Spleen (tissue), 11 donors: ENCODE data around the gene FRMD4A. TPM values are rescaled to one million over a fixed set of nuclear protein-coding genes. Genes with fewer than 3 reads are reported as not detected.

Source experiments
- DNase-seq: peaks from one replicate; pipeline ENCODE4 v3.0.0-alpha.2; 2020
- H3K27ac ChIP-seq, 8 donors: fragments of 200-600 bp; sonication (generic) in 7 of 8; 1 replicate in 4 of 8; 2 replicates in 4 of 8; pipeline versions ENCODE4 v1.5.0 to v1.8.0; 2016 to 2021; ENCODE audit warnings: inconsistent platforms in 4 of 8, mild to moderate bottlenecking in 4 of 8, moderate library complexity in 1 of 8
- H3K27me3 ChIP-seq, 7 donors: fragments of 200-600 bp; sonication (generic) in 6 of 7; replicated peaks in 1 of 7; 1 replicate in 4 of 7; 2 replicates in 3 of 7; pipeline versions ENCODE4 v1.5.0 to v1.8.0; 2016 to 2021; ENCODE audit warnings: inconsistent platforms in 3 of 7, mild to moderate bottlenecking in 1 of 7
- H3K36me3 ChIP-seq, 6 donors: fragments of 200-600 bp; sonication (generic) in 5 of 6; 1 replicate in 4 of 6; 2 replicates in 2 of 6; pipeline versions ENCODE4 v1.5.0 to v1.8.0; 2016 to 2021; ENCODE audit warnings: inconsistent platforms in 2 of 6
- H3K4me1 ChIP-seq, 6 donors: fragments of 200-600 bp; sonication (generic) in 5 of 6; 1 replicate in 3 of 6; 2 replicates in 3 of 6; pipeline versions ENCODE4 v1.5.0 to v1.8.0; 2016 to 2021; ENCODE audit warnings: inconsistent platforms in 3 of 6
- H3K4me3 ChIP-seq, 8 donors: fragments of 200-600 bp; sonication (generic) in 7 of 8; 1 replicate in 4 of 8; 2 replicates in 4 of 8; pipeline versions ENCODE4 v1.5.0 to v1.8.0; 2016 to 2021; ENCODE audit warnings: inconsistent platforms in 4 of 8, mild to moderate bottlenecking in 4 of 8, moderate library complexity in 2 of 8
- H3K9me3 ChIP-seq, 8 donors: fragments of 200-600 bp; sonication (generic) in 7 of 8; 1 replicate in 4 of 8; 2 replicates in 4 of 8; pipeline versions ENCODE4 v1.5.0 to v1.8.0; 2016 to 2021; ENCODE audit warnings: inconsistent platforms in 4 of 8
- POLR2A ChIP-seq, 3 donors: fragments of 450-650 bp; IDR thresholded peaks; one replicate each; pipeline ENCODE4 v1.5.1; 2017; ENCODE audit warnings: antibody characterized with exemption in 3 of 3, mild to moderate bottlenecking in 1 of 3
- POLR2AphosphoS5 ChIP-seq, 3 donors: sonication (generic); formaldehyde crosslinking; IDR thresholded peaks; one replicate each; pipeline ENCODE4 v1.5.1; 2017; ENCODE audit warnings: antibody characterized with exemption in 3 of 3
- WGBS, 5 donors: extraction: QIAGEN DNeasy Blood & Tissue Kit in 3 of 5; methylation state at CpG; one replicate each; pipeline versions ENCODE4 v1.1.5 to v1.1.7; 2013 to 2018; 5-methylcytosine and 5-hydroxymethylcytosine counted together
- intact Hi-C: fragments of 100-400 bp; cut with DNase I; formaldehyde crosslinking; loops from one replicate; pipeline ENCODE4 v1.15.0; 2023; ENCODE audit warnings: low total_unique reads
- polyA plus RNA-seq, 3 donors: library from polyadenylated mRNA; stranded (reverse); fragments of 200-250 nt; gene quantifications; one replicate each; pipeline ENCODE4 v1.2.1, GENCODE V29; 2013
- total RNA-seq, 7 donors: library from RNA; depleted of rRNA in 3 of 7; stranded (reverse); fragments of >200 nt in 3 of 7; fragmentation: NEBNext Ultra II Directional in 4 of 7; extraction: Animal tissue kit (Norgen Biotek cat#: 25700) in 4 of 7; gene quantifications; one replicate each; pipeline versions ENCODE4 v1.1.0 to v1.2.1, GENCODE V29; 2016 to 2021
- TF ChIP-seq, protein P1 (sequence below), 11 experiments: fragments of 200-600 bp in 7 of 11; fragments of 450-650 bp in 4 of 11; sonication (generic) in 4 of 11; IDR thresholded peaks in 8 of 11; conservative IDR thresholded peaks in 3 of 11; 1 replicate in 7 of 11; 2 replicates in 4 of 11; pipeline versions ENCODE4 v1.4.0 to v1.8.0; 2016 to 2021; ENCODE audit warnings: antibody characterized with exemption in 11 of 11, inconsistent platforms in 4 of 11, mild to moderate bottlenecking in 1 of 11
- donor health status: healthy with polysubstance abuse.
- donor health status: DM: no; HTN: no; CAD: no; lungs with moderate emphysema.
- donor health status: DM: no; HTN: no; CAD: no.
- donor health status: Bipolar disorder and iron deficiency.
- donor health status: healthy.
- donor health status: DM: no; HTN: no; CAD: no.
- donor health status: DM: yes; HTN: yes; CAD: no.

FRMD4A gene
- total and polyA plus RNA-seq, 10 donors: 9.2 to 141 (median 80.5) TPM

DNA sequence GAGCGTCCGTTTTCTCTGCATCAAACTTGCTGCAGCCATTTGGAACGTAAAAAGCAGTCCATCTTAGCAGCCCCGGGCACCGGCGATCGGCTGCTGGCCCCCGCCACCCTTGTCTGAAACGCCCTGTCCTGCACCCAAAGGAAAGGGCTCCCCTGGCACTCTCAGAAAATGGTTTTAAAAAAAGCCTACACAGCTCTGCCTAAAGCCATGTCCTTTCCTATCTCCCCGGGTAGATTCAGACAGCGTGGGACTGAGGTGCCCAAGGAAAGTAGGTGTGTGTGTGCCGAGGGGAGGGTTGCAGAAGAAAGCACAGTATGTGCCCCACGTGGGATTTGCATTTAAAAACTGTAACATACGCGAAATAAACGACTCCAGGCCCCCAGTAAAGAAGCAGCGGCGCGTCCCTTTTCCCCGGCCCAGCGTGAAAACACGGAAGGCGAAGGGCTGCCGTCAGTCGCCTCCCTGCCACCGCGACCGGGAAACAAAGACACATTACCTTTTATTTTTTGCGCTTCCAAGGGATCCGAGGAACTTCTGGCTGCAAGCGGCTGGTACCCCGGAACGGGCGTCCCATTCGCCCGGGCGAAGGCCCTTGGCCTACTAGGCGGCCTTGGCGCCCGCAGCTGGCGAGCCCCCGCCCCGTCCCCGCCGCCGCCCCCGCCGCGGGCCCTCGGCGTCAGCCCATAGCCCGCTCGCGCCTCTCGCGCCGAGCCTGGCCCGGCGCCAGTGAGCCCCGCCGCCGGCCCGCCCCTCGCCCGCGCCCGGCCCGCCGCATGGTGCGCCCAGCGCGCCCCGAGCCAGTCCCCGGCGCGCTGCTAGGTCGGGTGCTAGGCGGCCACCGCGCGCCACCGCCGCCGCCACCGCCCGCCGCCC, 439.4 kb downstream of the FRMD4A start:
- H3K4me3 ChIP-seq: peak overlapping the region; percentile 29 to 66 (median 39)
- no peak for DNase-seq
- WGBS, 5 donors: 1 to 8% (median 2%) methylated on average over 28 to 87 of the region's 87 CpGs
- TF ChIP-seq, protein P1, sequence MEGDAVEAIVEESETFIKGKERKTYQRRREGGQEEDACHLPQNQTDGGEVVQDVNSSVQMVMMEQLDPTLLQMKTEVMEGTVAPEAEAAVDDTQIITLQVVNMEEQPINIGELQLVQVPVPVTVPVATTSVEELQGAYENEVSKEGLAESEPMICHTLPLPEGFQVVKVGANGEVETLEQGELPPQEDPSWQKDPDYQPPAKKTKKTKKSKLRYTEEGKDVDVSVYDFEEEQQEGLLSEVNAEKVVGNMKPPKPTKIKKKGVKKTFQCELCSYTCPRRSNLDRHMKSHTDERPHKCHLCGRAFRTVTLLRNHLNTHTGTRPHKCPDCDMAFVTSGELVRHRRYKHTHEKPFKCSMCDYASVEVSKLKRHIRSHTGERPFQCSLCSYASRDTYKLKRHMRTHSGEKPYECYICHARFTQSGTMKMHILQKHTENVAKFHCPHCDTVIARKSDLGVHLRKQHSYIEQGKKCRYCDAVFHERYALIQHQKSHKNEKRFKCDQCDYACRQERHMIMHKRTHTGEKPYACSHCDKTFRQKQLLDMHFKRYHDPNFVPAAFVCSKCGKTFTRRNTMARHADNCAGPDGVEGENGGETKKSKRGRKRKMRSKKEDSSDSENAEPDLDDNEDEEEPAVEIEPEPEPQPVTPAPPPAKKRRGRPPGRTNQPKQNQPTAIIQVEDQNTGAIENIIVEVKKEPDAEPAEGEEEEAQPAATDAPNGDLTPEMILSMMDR (IDR thresholded peaks at IDR 0.05 in 8 of 11, conservative IDR thresholded peaks at IDR 0.05 in 3 of 11): no peak
- no peak for TF ChIP-seq POLR2A (IDR thresholded peaks at IDR 0.05)
- no peak for TF ChIP-seq POLR2AphosphoS5 (IDR thresholded peaks at IDR 0.05)
- peaks cover 4 to 33% (median 19%) of the 10 kb centered on the region in 6 donors for H3K4me1 ChIP-seq
- H3K27me3 ChIP-seq: peaks cover 0 to 68% (median 33%) of the 10 kb centered on the region in 7 donors
- H3K36me3 ChIP-seq: no peaks in the 10 kb centered on the region
- intact Hi-C loops: no loop called here
- H3K9me3 ChIP-seq: peaks cover 0 to 10% (median 0%) of the 10 kb centered on the region in 8 donors
- peak overlapping the region in 7 of 8 donors; percentile 44 to 79 (median 73) for H3K27ac ChIP-seq

DNA sequence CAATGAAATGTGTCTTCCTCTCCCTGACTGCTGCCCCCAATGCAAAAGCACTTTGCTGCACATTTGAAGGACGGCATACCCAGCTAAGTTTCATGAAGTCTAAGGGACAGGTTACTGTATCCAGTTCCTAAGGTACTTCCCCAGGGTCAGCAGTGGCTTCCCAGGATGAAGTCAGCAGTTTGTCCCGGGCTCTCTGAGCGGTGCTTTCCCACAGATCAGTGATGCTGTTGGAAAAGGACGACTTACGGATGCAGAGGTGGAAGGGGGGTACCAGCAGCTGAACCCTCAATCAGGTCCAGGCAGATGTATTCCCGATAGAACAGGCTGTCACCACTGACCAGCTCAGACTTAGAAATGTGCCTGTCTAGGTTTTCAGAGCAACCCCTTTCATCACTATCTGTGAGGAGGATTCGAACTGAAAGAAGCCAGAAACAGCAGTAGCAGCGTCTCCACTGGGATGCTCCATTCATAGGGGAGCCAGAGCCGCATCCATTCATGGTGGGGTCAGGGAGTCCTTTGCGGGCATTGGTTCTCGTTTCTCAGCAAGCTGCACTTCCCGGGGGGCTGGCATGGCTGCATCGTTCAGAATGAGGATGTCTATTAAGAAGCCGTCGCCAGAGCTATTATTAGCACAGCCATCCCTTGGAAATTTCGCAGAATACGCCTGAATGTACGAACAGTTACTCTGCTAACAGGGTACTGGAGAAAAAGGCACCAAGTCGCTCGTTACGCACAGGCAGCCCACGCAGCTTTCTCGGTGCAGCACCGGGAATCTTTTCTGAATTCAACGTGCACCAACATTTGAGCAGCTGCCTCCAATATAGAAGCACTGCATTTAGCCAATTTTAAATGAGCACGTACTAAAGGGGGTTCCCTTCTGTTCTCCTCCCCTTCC, 440.2 kb downstream of the FRMD4A start:
- peaks cover 0 to 67% (median 33%) of the 10 kb centered on the region in 7 donors for H3K27me3 ChIP-seq
- no peaks in the 10 kb centered on the region for H3K36me3 ChIP-seq
- H3K4me3 ChIP-seq: peak overlapping the region; percentile 3 to 66 (median 39)
- TF ChIP-seq POLR2AphosphoS5 (IDR thresholded peaks at IDR 0.05) (no peak), POLR2A (IDR thresholded peaks at IDR 0.05) (no peak)
- TF ChIP-seq, protein P1 (IDR thresholded peaks at IDR 0.05 in 8 of 11, conservative IDR thresholded peaks at IDR 0.05 in 3 of 11): no peak
- peaks cover 4 to 33% (median 19%) of the 10 kb centered on the region in 6 donors for H3K4me1 ChIP-seq
- DNase-seq: no peak
- intact Hi-C loops: no loop called here
- WGBS, 5 donors: 12 to 23% (median 16%) methylated on average over 19 to 26 of the region's 26 CpGs
- peaks cover 0 to 4% (median 0%) of the 10 kb centered on the region in 8 donors for H3K9me3 ChIP-seq
- H3K27ac ChIP-seq: peak overlapping the region in 7 of 8 donors; percentile 44 to 79 (median 73)

GRCh38 chr10:13887761-13888160, 443.0 kb downstream of the FRMD4A start:
- Histone ChIP-seq H3K36me3 (no peaks in the 10 kb centered on the region), H3K9me3 (no peaks in the 10 kb centered on the region), H3K4me1 (peaks cover 4 to 32% (median 20%) of the 10 kb centered on the region in 6 donors), H3K4me3 (no peak overlapping the region), H3K27me3 (peaks cover 0 to 41% (median 23%) of the 10 kb centered on the region in 7 donors), H3K27ac (peak overlapping the region in 1 of 8 donors; percentile 38)
- intact Hi-C loops: no loop called here
- 62 to 74% (median 66%) methylated on average over 4 of the region's 4 CpGs for WGBS, 5 donors
- no peak for DNase-seq
- TF ChIP-seq POLR2AphosphoS5 (IDR thresholded peaks at IDR 0.05): no peak
- no peak for TF ChIP-seq POLR2A (IDR thresholded peaks at IDR 0.05)
- TF ChIP-seq, protein P1 (IDR thresholded peaks at IDR 0.05 in 8 of 11, conservative IDR thresholded peaks at IDR 0.05 in 3 of 11): no peak
